GM19468 (cell line): ENCODE measurements around the gene NEU4.
"Not testable (repeated sequence)": the region's sequence is repeated elsewhere in the genome, so short reads cannot be mapped to it uniquely, and the experiment has no call there.

Source experiments
- ATAC-seq: cut with Tn5 transposase; IDR thresholded peaks from one replicate; pipeline ENCODE4 v1.9.1; 2021; ENCODE audit warnings: mild to moderate bottlenecking, moderate library complexity, moderate number of reproducible peaks; ENCODE audit not compliant: unreplicated experiment; ENCODE audit errors: extremely low read depth

The NEU4 gene

DNA sequence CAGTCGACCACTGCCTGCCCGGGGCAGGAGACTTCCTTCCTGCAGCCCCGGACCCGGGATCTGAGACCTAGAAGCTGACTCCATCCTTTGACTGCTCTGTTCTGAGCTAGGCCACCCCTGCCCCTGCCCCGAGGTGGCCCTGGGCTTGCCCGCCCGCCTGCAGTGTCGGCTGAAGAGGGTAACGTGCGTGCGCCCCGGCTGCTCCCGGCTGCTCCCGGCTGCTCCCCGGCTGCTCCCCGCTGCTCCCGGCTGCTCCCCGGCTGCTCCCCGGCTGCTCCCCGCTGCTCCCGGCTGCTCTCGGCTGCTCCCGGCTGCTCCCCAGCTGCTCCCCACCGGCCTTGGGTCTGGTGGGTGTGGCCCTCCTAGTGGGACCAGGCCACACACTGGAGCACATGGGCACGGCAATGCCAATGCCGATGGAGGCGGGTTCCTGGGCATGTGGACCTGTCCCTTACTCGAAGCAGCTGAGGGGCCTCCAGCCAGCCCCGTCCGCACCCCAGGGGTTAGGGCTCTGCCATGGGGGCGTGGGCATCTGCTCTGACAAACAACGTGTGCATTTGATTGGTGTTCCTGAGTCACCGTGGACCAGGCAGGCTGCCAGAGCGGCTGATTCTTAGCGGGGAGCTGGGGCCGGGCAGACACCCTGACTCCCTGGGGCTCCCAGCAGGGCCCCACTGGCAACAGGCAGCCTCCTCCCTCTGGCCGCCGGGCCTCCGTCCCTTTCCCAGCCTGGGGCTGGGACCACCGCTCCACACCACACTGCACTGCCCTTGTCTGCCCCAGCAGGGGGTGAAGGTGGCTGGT lies 34.4 kb upstream of the NEU4 start:
- no peak for ATAC-seq

DNA sequence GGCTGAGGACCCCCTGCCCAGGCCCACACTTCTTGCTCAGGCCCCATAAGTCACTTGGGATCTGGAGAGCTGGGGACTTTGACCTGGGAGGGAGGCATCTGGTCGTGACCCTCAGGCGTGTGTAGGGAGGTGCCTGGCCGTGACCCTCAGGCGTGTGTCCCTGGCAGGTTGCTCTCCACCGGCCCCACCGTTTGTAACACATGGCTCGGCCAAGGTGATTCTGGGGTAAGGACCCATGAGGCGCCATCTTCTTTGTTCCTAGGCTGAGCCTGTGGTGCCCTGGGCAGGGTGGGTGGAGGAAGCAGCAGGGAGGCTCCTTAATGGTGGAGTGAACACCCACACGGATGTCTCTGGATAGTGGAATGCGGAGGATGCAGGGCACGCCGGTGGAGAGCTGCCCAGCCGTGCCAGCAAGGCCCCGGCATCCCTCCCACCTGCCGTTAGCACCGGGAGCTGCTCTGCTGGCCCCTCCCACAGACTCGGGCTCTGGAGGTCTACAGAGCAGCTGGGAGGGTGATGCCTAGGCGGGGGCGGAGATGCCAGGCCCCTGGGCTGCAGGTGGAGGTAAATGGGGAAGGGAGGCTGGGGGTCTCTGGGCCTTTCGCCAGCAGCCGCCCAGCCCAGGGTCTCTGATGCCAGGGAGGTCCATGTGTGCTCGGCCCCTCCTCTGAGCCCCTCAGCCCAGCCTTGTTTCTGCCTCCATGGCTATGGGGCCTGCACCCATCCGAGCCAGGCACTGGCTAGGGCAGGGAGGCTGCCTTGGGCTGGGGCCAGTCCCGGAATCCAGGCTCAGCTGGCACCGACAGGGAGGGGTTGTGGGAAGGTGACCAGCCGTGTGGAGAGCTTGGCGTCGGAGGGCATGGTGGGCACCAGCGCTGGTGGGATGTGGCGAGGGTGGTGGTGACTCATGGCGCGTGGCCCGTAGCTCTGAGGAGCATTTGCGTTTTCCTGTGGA lies 33.5 kb upstream of the NEU4 start:
- ATAC-seq, result no peak

DNA sequence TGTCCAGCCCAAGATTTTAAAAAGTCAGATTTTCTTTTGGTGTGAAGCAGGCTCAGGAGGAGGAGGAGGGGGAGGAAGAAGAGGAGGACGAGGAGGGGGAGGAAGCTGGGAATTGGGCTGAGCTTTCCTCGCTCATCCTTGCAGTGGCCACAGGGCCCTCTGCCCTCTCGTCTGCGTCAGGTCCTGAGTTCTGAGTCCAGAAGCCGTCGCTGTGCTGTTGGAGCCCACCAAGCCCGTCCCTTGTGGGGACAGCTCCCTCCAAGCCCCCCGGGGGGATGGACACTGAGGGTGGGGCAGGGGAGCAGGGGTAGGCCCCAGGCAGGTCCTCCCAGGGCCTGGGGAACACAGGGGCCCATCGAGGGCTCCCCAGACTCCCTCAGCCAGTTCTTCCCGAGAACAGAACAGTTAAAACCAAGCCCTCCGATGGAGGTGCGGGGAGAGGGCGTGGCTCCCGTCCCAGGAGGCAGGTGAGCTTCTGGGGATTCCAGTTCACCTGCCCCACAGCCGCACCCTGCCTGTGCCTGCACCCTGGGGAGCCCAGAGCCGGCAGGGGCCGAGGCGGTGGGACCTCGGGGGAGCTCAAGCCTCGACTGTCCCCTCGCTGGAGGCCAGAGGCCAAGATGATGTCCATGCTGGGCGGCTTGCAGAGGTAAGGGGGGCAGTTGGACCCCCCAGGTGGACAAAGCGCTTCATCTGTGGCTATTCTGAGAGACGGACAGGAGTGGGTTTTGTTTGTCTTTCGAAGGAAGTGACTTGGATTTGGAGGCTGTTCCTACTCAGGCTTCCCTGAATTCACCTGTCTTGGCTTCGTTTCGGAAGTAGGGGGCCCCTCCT lies 32.4 kb upstream of the NEU4 start, which contains the start of gene GAL3ST2:
TSS of gene GAL3ST2 (plus strand) at position 487 of the 834 bp plus-strand sequence. CDS start at position 621, 134 bp downstream.
- no peak for ATAC-seq

DNA sequence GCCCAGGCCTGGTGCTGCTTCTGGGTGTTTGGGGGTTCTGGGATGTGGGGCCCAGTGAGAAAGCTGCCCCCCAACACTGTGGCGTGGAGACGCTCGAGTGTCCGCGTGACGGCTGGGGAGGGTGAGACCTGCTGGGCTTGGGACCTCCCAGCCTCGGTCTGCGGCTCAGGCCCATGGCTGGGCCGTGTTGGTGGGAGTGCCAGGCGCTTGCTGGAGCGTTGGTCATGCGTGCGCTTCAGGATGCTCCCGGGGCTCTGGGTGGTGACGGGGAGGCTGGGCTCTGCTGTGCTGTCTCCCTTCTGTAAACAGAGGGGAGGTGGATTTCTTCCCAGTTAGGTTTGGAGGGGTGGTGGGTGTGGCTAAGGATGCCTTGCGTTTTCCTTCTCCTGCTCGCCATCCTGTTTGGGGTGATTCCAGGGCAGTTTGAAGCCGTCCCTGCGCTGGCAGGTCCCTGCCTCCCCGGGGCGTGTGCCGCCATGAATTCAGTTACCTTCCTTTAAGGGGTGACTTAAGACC lies 31.8 kb upstream of the NEU4 start:
- ATAC-seq, result no peak

DNA sequence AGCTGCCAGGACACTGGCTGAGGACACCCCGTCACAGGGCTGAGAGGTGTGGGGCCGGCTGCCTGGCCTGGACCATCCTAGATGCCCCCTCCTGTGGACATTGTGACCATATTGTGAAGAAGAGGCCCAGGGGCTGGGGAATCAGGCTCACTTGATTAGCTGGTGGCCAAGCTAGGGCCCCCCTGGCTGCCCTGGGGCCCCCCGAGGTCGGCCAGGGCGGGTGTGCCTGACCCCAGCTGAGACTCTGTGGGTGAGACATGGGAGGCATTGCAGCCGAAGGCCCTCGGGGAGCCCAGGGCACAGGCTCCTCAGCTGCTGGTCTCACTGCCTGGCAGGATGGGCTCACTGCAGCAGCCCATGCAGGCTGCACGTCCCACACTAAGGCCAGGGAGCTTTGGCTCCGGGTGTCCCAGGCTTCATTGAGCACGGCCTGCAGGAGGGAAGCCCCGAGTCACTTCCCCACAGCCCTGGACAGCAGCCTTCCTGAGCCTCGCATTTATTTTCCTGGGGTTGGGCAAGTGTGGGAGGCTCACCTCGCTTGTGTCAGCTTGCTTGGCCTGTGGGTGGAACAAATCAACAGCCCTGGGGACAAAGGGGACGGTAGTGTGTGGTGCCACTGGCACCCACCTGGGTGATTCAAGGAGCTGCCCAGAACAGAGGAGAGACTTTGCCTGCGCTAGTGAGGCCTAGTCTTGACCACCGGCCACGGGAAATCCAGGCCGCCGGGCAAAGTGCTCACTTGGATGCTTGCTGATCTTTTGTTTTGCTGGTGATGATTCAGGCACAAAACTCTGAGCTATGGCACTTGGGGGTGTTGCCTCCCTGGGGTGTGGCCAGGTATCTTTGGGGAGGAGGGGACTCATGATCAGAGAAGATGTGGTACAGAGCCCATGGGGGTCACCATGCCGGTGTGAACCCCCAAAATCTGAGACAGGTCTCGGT lies 31.0 kb upstream of the NEU4 start:
- ATAC-seq, result no peak

DNA sequence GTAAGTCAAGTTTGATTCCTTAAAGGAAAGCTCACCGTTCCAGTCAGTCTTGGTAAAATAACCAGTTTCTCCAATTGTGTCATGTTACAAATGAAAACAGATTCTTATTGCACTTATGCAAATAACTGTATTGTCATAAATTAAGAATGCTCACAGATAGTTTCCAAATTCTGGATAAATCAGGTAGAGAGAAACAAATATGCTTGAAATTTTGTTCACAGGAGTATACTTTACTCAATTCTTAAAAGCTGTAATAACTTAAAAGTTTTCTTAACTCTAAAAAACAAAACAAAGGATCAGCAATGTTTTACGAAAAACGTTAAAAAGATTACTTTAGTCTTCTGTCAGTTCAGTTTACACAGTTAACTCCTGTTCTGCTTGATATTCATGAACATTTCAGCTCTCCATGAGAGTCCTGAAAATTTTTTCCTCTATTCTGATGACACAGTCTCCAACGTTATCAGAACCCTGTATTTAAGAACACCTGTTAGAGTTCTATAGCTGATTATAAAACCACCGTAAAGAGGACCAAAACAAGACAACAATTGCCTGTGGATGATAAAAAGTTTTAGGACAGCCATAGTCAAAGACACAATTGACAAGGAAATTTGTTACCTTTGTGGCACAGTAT lies 27.9 kb upstream of the NEU4 start:
- ATAC-seq, result no peak

DNA sequence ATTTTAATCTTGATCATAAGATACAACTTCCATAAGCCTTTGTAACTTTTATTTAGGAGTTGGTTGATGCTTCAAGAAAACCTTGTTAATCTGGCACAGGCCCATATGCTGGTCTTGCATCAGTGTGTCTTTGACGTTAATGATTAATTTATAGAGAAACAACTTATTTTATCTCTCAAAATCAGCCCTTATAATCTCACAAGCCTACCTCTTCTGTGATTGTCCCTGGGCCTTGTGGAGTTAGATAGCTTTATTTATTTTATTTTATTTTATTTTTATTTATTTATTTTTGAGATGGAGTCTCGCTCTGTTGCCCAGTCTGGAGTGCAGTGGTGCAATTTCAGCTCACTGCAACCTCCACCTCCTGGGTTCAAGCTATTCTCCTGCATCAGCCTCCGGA lies 26.9 kb upstream of the NEU4 start:
- not testable (repeated sequence) for ATAC-seq

DNA sequence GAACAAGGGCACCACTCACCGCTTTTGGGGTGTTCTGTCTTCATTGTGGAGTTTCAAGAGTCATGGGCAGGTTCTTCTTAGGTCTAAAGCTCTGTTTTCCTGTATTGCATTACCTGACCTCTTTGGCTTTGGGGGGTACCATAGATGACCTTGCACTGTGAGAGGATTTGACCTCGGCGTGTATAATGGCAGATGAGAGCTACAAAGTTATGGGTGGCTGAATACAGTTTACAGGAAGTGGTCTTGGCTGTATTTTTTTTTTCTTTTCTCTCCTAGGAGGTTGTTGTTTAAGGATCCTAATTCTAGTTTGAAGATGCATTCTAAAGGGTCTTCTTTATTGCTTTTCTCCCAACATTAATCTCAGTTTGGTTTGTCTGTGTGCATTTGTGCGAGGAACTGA lies 20.9 kb upstream of the NEU4 start:
- no peak for ATAC-seq

DNA sequence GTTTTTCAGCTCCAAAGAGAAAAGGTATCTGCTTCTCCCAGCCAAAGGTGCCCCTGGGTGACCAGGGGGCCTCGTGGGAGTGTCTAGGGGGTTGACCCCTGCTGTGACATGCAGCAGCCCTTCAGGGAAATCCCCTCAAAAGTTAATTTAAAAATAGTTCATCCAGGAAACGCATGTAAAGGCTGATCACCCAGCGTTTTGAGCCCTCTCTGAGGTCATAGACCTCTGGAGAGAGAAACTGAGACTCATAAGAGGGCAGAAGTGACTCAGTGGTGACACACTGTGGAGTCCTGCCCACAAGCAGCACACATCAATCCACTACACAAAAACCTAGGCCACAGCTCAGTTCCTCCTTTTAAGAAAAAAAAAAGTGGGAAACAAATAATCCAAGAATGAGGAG lies 20.4 kb upstream of the NEU4 start:
- no peak for ATAC-seq

DNA sequence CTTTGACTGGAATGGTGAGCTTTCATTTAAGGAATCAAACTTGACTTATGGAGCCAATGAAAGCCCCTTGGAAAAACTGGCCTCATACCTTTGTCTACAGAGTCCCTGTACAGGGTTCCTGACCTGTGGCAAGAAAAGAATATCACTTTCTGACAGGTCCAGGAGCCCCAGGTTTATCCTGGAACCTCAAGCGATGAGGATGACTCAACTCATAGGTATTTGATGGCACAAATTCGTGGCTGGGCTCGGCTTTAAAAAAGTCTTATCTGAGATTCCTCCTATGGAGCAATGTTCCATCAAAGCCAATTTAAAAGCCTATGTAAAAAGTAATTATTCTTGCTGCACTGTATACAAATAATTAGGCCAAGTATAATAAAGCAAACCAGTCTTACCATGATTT lies 17.6 kb upstream of the NEU4 start:
- not testable (repeated sequence) for ATAC-seq

DNA sequence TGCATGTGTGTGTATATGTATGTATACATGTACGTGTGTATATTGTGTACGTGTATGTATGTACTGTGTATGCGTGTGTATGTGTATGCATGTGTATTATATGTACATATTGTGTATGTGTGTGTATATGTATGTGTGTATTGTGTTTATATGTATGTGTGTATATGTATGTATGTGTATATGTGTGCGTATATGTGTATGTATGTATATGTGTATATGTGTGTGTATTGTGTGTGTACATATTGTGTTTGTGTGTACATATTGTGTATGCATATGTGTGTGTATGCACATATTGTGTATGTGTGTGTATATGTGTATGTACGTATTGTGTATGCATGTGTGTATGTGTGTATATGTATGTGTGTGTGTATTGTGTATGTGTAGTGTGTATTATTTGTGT lies 15.6 kb upstream of the NEU4 start:
- ATAC-seq, result no peak

DNA sequence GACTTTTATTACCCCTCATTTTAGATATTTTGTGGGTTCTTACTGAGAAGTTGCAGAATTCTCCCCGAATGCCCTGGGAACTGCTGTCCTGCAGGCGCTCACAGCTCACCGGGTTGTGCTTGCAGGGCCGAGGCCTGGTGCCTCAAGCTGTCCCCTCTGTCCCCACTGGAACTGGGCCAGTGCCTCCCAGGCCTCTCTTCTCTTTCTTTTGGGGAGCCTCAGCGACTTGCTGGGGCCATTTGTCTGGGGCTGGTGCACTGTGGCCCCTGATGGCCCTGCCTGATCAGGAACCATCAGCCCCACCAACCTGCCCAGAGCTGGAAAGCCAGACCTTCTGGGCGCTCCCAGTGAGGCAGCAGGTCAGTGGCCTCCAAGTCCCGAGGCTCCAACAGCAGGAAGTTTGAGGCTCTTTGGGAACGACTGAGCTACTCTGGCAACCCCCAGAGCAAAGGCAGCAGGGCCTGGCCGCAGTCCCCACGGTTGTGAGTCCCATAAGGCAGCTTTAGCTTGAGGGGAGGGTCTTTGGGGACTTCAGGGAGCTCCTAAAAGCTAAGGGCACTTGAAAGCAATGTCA lies 14.7 kb upstream of the NEU4 start:
- ATAC-seq, result no peak

DNA sequence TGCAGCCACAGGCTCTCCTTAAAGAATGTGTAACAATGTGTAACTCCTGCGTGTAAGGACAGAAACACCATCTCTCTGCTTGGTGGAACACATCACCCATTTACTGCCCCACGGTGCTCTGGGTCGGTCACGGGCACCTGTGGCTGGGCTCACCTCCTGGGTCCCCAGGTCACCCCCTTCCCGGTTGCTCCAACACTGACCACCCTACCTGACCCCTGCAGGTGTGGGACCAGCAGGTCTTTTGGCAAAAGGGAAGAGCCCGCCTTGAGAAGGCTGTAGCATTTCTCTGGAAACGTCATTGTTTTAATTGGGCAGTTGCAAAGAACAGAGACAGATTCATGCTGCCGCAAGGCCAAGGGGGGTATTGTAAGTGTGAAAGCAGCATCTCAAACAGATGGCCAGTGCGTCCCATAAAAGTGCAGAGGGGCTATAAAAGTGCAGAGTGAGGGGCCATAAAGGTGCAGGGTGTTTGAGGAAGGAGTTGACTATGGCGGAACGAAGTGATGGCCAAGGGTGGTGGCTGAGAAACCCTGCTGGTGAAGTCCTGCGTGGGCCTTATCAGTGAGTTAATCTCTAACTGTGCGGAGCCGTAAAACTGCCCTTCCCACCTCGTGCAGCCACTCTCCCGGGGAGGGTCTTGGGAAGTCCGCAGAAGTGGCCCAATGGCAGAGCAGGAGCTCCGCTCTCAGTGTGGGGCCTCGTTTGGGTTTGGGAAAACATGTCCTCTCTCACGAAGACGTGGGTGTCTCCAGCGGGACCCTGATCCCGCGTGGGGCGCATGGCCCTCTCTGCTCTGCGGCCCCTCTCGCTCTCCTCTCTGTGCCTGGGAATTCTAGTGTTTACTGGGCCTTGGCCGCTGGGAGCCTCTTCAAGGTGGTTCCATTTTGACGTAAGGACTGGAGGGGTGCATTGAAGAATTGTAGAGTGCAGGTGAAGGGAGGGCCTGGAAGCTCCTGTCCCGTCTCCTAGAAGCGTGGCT lies 13.7 kb upstream of the NEU4 start:
- ATAC-seq, result no peak

DNA sequence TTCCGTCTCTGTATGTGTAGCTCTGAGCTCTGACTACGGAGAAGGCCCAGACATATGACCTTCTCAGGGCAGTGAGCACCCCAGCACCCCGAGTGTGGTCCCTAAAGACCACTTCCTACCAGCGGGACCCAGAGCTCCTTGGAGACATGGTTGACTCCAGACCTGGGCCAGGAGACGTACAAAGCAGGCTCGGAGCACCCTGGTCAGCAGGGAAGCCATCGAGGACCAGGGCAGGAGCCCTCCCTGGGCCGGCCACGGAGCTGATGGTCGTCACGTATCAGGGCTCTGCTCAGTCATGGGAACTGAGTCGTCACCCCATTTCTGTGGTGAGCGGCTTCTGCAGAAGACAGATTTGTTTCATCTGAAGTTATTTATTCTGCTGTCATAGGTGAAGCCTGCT lies 12.8 kb upstream of the NEU4 start:
- ATAC-seq, result no peak

DNA sequence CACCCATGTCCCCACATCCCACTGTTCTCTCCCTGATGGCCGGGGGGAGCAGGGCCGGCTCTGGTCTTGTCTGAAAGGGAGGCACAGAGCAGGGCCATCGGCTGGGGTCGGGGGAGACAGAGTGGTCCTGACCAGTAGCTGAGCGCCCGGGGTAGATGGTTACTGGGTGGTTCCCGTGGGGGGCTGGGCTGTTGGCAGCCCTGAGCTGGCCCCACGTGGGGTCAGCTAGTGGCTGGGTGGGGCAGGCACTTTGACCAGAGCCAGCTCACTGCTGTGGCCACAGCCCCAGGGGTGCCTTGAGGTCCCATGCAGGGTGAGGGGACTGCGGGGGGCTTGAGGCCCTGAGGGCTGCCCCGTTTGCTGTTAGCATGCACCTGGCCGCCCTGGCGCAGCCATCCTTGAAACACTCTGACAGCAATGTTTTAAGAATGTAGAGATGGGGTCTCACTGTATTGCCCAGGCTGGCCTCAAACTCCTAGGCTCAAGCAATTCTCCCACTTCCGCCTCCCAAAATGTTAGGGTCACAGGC lies 12.3 kb upstream of the NEU4 start:
- no peak for ATAC-seq

DNA sequence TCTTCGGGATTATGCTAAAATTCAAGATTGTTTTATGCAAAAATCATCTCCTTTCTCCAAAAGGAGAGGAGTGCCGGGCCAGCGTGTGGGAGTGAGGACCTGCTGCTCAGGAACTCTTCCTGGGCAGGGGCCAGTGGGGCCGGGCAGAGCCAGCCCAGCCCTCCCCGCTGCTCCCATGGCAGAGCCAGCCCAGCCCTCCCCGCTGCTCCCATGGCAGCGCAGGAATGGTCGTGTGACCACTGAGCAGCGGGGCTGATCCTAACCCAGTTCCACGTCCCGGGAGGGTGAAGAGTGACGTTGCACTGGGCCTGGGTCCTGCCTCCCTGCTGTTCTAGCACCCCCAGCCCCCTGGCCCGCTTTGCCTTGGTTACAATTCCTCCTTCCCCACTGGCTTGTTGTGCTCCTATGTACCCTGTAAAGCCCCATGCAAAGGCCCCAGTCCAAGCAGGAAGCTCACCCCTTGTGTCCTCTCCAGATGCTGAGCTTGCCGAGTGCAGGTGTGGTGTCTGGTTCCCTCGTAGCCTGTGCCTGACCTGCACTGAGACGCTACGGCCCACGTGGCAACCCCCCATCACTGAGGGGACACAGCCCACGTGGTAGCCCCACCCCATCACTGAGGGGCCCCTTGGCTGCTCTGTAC lies 11.4 kb upstream of the NEU4 start:
- ATAC-seq, result no peak
